H1 (cell line): ENCODE results near the gene RAPGEF6. TPM values are rescaled to one million over a fixed set of nuclear protein-coding genes. Genes with fewer than 3 reads are reported as not detected.

Experiments used
- RBBP5 ChIP-seq: IDR thresholded peaks from 2 replicates; pipeline ENCODE4 v1.7.1; 2012; ENCODE audit warnings: low read depth, mild to moderate bottlenecking, inconsistent platforms, low read length, moderate library complexity, borderline replicate concordance
- SIX5 ChIP-seq: IDR thresholded peaks from 2 replicates; pipeline ENCODE4 v1.6.1; 2011; ENCODE audit warnings: mild to moderate bottlenecking, low read depth, low read length
- polyA plus RNA-seq, 7 experiments: library from polyadenylated mRNA; depleted of rRNA in 3 of 7; stranded (reverse) in 5 of 7; unstranded in 2 of 7; fragments of >200 nt in 5 of 7; fragments of 200-250 nt in 2 of 7; gene quantifications; 1 replicate in 5 of 7; 2 replicates in 1 of 7; 4 replicates in 1 of 7; pipeline versions ENCODE4 v1.2.1 to v1.2.3, GENCODE V29; 2011 to 2013; ENCODE audit warnings: missing spikeins in 2 of 7, mixed read lengths in 2 of 7
- total RNA-seq: library from RNA; stranded (reverse); fragmentation: NEBNext Ultra II Directional; extraction: Animal tissue kit (Norgen Biotek cat#: 25700); gene quantifications from 2 replicates; pipeline ENCODE4 v1.2.1, GENCODE V29; 2021

Gene RAPGEF6
- total and polyA plus RNA-seq, 2 of the 8 experiments (the other 6 are each of a cell fraction or from before 2014, with no cell fraction given): 4.8 to 20.0 TPM

DNA sequence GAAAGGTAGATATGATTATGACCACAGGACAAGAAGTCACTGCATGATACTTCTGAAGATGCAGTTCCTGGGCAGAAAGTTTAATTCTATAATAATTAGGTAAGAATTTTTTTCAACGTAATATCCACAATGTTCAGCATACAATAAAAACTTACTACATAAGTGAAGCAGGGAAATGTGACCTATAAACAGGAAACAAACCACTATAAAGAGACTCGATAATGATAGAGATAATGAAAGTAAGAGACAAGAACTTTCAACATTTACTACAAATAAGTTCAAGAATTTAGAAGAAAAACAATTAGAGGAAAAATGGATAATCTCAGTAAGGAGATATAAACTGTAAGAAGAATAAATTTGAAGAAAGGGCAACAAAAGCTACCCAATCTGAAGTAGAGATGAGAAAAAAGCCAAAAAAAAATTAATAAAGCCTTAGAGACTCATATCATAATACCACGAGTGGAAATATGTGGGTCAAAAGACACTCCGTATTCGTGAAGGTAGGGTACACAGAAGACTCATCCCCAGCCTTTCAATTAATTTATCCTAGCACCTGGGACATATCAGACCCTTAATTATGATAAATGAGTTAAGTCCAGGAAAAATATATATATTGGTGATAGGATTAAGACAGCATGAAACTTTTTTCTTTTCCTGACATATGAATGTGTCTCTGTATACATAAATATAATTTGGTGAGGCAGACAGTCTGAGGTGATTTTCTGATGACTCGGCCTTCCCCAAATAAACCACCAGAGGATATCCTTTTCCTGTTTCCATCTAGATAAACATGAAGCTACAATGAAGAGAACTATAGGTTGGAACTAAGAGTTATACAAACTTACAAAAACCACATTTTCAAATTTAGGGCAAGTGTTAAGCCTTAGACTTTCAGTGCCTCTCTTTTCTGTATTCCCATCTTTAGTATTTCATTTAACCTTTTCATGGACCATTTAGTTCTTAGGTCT is 120.4 kb downstream of the RAPGEF6 start (continued):
- TF ChIP-seq RBBP5: no peak
- TF ChIP-seq SIX5: no peak
